Keratinocyte (primary cell): ENCODE results near the gene A4GALT.

ENCODE experiments used
- EZH2 ChIP-seq: IDR thresholded peaks from one replicate; pipeline ENCODE4 v1.6.1; 2012; ENCODE audit warnings: inconsistent platforms, mild to moderate bottlenecking, low read length, moderate library complexity
- TF ChIP-seq, protein P1 (sequence below), 3 experiments: IDR thresholded peaks in 1 of 3; conservative IDR thresholded peaks in 1 of 3; optimal IDR thresholded peaks in 1 of 3; 2 replicates in 2 of 3; 3 replicates in 1 of 3; pipeline versions ENCODE3 to v1.5.1; 2011; ENCODE audit warnings: low read length in 3 of 3, mild to moderate bottlenecking in 3 of 3, moderate library complexity in 2 of 3, control low read depth in 1 of 3, inconsistent platforms in 1 of 3; ENCODE audit not compliant: insufficient read depth in 2 of 3; ENCODE audit errors: extremely low read depth in 1 of 3

GRCh38 chr22:42673898-42674401 is 46.7 kb downstream of the A4GALT start:
- TF ChIP-seq, protein P1, sequence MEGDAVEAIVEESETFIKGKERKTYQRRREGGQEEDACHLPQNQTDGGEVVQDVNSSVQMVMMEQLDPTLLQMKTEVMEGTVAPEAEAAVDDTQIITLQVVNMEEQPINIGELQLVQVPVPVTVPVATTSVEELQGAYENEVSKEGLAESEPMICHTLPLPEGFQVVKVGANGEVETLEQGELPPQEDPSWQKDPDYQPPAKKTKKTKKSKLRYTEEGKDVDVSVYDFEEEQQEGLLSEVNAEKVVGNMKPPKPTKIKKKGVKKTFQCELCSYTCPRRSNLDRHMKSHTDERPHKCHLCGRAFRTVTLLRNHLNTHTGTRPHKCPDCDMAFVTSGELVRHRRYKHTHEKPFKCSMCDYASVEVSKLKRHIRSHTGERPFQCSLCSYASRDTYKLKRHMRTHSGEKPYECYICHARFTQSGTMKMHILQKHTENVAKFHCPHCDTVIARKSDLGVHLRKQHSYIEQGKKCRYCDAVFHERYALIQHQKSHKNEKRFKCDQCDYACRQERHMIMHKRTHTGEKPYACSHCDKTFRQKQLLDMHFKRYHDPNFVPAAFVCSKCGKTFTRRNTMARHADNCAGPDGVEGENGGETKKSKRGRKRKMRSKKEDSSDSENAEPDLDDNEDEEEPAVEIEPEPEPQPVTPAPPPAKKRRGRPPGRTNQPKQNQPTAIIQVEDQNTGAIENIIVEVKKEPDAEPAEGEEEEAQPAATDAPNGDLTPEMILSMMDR (optimal IDR thresholded peaks at IDR 0.05 in 1 of 3, IDR thresholded peaks at IDR 0.05 in 1 of 3, conservative IDR thresholded peaks at IDR 0.05 in 1 of 3; ENCODE audit: extremely low read depth in 1 of 3, insufficient read depth in 2 of 3, low read length in 3 of 3): no peak
- no peak for TF ChIP-seq EZH2
